ENCODE results near the gene CFHR4.
"Not testable (repeated sequence)": the region's sequence is repeated elsewhere in the genome, so short reads cannot be mapped to it uniquely, and the experiment has no call there.

CFHR4 gene

GRCh38 chr1:196887515-196888239 lies at the start of gene CFHR4:
Gene CFHR4 (plus strand): TSS chr1:196888052. CDS start chr1:196888151, 99 bp downstream.
- no peak for TF ChIP-seq CTCF (conservative IDR thresholded peaks at IDR 0.05; ENCODE audit: control insufficient read depth, insufficient read depth, low read depth, low read length)

GRCh38 chr1:196849613-196850492 lies 38.0 kb upstream of the CFHR4 start:
- not testable (repeated sequence) for DNase-seq (ENCODE audit: low read depth); H3K4me3 ChIP-seq (ENCODE audit: control insufficient read depth, low read depth, low read length)

More at GRCh38 chr1:196887515-196888239, at the start of gene CFHR4:
- no peak within 1 kb of the TSS for H3K4me3 ChIP-seq (ENCODE audit: control insufficient read depth, low read depth, low read length)
- DNase-seq (ENCODE audit: low read depth) = no peak

- no peak for DNase-seq (ENCODE audit: low read depth)
- H3K4me3 ChIP-seq (ENCODE audit: control insufficient read depth, low read depth, low read length) = no peak overlapping the region
- TF ChIP-seq CTCF (conservative IDR thresholded peaks at IDR 0.05; ENCODE audit: control insufficient read depth, insufficient read depth, low read depth, low read length) = no peak
Observed at GRCh38 chr1:196856053-196856452, 31.8 kb upstream of the CFHR4 start.

- no peak for TF ChIP-seq CTCF (conservative IDR thresholded peaks at IDR 0.05; ENCODE audit: control insufficient read depth, insufficient read depth, low read depth, low read length)
- H3K4me3 ChIP-seq (ENCODE audit: control insufficient read depth, low read depth, low read length) = no peak overlapping the region
- DNase-seq (ENCODE audit: low read depth) = no peak
Observed at GRCh38 chr1:196857188-196857587, 30.7 kb upstream of the CFHR4 start.

GRCh38 chr1:196858811-196859210 lies 29.0 kb upstream of the CFHR4 start:
- no peak overlapping the region for H3K4me3 ChIP-seq (ENCODE audit: control insufficient read depth, low read depth, low read length)
- TF ChIP-seq CTCF (conservative IDR thresholded peaks at IDR 0.05; ENCODE audit: control insufficient read depth, insufficient read depth, low read depth, low read length) = no peak
- DNase-seq (ENCODE audit: low read depth) = no peak

- TF ChIP-seq CTCF (conservative IDR thresholded peaks at IDR 0.05; ENCODE audit: control insufficient read depth, insufficient read depth, low read depth, low read length) = no peak
- DNase-seq (ENCODE audit: low read depth) = no peak
- H3K4me3 ChIP-seq (ENCODE audit: control insufficient read depth, low read depth, low read length) = no peak overlapping the region
Observed at GRCh38 chr1:196860323-196860884, 27.4 kb upstream of the CFHR4 start.

- TF ChIP-seq CTCF (conservative IDR thresholded peaks at IDR 0.05; ENCODE audit: control insufficient read depth, insufficient read depth, low read depth, low read length) = no peak
- DNase-seq (ENCODE audit: low read depth) = no peak
- H3K4me3 ChIP-seq (ENCODE audit: control insufficient read depth, low read depth, low read length) = no peak overlapping the region
Observed at GRCh38 chr1:196861429-196861828, 26.4 kb upstream of the CFHR4 start.

Data from fibroblast of mammary gland (primary cell).